DMS53 (cell line): ENCODE results near the gene SLIT3.

ENCODE experiments used
- DNase-seq: peaks from one replicate; lab custom pipeline; 2025; lab: John Stamatoyannopoulos, UW

Gene SLIT3

DNA sequence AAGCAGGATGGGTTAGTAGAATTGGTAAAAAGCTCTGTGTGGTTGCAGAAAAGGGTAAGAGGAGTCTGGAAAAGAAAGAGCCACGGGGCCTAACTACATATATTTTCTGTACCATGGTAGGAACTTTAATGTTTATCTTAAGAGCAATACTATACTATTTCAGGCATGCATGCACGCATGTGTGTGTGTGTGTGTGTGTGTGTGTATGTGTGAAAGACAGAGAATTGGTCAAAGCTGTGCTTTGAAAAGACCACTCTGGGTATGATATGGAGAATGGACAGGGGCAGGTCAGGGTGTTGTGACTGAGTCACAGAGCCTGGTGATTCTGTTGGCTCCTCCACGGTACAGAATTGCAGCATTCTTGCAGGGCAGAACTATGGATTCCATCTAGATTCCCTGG lies 339.3 kb downstream of the SLIT3 start:
- no peak for DNase-seq

DNA sequence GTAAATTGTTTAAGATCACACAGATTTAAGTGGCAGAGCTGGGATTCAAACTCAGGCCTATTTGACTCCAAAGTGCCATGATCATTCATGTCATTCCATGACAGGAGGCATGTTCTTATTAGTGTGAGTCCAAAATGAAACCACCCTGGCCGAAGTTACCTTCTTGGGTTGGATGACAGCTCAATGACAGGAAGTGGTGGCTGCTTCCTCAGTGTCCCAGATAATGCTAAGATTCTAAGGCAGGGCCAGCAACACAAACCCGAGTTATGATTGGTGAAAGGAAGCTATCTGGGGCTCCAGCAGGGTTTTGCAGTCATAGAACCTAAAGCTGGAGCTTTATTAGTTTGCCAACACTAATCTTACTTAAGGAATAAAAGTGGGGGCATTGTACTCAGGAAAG lies 340.4 kb downstream of the SLIT3 start:
- no peak for DNase-seq

- DNase-seq = no peak
These were observed 347.6 kb downstream of the SLIT3 start for GRCh38 chr5:168953351-168953750.

GRCh38 chr5:168952196-168952595 lies 348.7 kb downstream of the SLIT3 start:
- no peak for DNase-seq

DNA sequence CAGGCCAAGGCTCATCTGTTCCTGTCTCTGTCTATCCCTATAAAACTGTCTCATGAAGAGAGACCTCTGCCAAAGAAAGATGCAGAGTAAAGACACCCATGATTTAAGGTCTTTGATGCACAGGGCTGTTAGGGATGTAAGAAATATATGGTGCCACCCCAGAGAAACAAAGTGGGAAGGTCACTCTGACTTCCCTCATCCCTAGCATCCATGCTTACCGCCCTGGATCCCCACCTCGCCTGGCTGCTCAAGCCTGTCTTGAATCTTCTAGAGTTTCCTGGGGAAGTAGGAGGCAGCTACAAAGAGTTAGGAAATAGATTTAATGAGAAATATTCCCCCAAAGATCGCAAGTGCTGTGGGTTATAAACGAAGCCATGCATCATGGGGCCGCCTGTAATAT lies 349.2 kb downstream of the SLIT3 start:
- no peak for DNase-seq

DNA sequence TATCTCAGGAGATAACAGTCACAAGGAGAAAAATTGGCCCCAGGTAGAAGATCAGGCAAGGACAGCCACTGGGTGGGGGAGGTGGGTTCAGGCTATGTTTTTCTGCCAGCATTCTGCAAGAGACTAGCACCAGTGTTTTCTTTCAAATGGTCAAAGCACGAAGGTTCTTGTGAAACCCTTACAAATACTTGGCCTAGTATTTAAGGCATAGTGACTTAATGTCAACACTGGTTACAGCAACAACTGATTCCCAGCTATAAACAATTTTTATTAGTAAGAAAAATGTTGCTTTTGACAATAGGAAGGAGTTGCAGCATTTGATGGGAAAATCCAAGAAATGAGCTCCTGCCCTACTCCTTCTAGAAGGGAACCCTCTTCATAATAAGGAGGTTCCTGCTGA lies 349.6 kb downstream of the SLIT3 start:
- DNase-seq = no peak

DNA sequence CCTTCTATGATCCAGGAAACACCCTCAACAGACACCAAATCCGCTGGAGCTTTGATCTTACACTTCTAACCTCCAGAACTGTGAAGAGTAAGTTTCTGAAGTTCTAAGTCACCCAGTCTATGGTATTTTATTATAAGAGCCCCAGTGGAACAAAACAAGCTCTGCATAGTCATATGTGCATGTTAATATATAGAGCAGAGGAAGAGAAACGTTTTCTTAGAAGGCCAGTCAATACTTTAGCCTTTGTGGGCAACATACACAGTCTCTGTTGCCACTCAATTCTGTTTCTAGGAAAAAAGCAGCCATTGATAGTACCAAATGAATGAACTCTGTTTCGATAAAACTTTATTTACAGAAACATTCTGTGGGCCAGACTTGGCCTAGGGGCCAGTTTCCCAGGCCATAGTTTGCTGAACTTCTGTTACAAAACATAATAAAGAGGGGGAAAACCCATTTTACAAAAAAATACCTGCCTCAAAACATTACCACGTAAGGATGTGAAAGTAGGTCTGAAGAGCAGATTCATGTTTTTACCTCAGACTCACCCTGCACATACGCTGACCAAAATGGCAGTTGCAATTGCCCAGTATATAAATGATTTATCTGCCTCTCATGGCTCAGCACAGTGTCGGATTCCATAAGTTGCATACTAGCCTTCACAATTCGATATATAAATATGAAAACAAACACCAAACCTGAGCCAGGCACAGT lies 350.5 kb downstream of the SLIT3 start:
- no peak for DNase-seq

DNA sequence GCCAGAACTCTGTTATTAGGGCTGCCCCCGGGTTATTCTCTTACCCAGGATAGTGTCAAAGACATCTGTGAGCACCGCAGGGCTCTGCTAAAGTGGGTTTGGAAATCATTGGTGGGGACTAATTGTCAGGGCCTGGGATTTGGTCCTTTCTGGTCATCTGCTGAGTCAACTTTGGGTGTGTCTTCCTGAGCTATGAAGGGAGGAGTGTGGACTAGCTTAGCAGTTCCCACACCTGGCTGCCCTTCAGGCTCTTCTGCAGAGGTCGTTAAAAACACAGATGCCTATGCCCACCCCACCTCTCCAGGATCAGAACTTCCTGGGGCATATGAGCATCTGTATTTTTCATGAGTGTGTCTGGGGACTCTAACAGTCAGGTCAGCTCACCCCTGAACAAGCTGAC lies 352.2 kb downstream of the SLIT3 start:
- DNase-seq = no peak

DNA sequence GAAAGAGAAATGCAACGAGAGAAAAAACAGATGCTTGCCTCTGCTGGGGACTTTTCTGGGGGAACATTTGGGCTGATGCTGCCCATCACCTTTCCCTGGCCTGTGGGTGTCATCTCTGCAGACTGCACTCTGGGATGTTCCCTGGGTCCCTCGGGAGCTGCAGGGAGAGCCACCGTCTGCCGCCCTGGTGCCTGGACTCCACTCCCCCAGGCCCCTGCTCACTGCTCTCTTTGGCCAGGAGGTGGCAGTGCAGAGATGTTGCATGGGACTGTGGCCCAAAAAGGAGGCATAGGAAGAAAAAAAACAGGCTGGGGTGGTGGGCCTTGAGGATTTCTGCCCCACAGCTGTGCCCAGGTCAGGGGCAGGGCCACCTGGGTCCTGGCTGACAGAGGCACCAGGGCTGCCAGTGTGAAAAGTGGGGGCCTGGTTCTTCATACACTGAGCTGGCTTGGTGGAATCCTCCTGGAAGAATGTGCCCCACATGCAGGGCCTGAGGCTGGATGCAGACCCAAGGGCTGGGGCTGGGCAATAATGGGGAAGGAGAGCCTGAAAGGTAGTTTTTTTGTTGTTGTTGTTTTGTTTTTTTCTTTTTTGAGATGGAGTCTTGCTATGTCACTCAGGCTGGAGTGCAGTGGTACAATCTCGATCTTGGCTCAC lies 353.6 kb downstream of the SLIT3 start:
- DNase-seq = peak; percentile 44

DNA sequence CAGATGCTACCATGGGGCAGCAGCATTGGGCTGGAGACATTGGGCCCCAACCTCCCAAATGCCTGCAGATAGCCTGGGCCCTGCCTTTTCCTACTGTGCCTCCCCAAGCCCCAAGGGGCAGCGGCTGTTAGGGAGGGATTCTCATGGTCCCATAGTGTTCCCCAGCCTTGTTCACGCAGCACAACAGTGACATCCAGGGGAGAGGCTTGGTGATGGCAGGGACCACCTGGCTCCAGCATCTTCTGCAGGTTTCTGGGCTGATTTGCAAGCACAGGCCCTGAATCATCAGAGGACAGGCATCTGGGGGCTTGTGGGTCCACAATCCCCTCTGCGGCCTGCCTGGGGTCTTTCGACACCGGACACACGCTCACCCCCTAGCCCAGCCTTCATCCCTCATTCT lies 354.6 kb downstream of the SLIT3 start:
- DNase-seq = no peak

DNA sequence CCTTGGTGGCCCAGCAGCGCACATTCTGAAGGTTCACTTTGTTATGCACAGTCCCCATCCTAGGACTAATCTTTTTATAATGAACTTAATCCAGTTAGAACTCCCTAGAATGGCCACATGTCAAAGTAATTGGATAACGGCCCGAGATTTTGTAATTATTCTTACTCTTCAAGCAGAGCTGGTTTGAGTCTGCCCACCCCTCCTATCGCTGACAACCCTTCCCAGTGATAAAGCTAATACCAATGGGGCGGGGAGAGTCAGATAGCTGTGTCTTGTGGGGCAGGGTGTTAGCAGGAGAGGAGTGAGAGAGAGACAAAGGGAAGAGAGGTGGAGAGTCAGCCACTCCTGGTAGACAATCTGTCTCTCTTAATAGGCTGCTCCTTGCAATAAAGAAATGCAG lies 356.9 kb downstream of the SLIT3 start:
- no peak for DNase-seq

GRCh38 chr5:168943091-168943884 lies 357.7 kb downstream of the SLIT3 start:
- DNase-seq = no peak

GRCh38 chr5:168941901-168942300 lies 359.0 kb downstream of the SLIT3 start:
- DNase-seq = no peak

- no peak for DNase-seq
These were observed 360.2 kb downstream of the SLIT3 start for GRCh38 chr5:168940712-168941111.

- DNase-seq = no peak
These were observed 360.9 kb downstream of the SLIT3 start for GRCh38 chr5:168939887-168940544.

DNA sequence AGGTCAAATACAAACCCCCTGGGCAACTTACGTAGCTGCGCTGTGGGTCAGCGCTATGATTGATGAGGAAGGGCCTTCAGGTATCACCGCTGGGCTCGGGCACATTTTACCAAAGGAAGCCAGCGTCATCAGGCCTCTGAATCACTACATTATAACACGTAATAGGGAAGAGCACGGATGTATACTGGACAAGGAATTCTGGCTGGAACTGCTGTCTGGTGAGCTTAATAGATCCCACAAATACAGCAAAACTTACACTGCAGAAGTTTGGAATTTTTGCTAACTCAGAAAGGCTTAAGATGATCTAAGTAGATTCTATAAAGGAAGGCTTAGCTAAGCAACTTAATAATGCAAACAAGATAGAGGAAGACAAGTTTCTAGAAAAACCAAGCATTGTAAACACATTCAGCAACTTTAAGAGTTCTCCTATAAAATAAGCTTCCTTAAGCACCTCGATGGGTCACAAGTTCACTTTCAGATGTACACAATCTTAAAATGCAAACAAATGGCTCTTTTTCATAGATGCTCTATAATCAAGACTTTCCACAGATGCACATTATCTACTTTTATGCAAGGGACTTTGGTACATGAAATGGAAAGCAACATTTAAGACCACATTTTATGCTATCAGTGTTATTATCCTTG lies 361.7 kb downstream of the SLIT3 start:
- no peak for DNase-seq

DNA sequence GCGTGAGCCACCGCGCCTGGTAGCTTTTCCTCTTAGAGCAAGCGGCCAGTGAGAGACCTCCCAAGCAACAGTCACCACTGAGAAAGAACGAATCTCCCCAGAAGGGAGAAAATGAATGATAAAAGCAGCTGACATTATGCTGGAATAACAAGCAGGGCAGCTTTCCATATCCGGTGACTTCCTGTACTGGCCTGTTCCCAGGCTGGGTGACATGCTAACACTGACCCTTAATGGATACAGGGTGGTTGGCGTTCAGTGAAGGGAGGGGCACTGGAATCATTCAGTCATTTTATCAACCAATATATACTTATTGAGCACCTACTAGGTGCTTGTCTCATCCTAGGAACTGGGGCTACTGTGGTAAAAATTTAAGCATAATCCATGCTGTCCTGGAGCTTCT lies 364.4 kb downstream of the SLIT3 start:
- no peak for DNase-seq

DNA sequence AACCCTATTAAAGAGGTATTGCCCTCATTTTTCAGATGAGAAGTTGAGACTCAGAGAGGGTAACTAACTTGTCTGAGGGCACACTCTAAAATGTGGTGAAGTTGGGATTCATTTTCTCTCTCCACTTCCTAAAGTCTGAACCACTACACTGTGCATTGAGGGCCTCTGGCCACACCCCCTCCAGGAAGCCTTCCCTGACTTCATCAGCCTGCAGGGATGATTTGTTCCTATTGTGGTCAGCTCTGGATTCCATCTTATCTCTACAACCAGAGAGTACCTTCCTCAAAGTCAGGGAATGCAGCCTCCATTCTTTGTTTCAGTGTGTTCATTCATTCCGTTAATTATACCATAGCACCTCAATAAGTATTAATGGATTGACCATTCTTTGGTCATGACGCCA lies 365.8 kb downstream of the SLIT3 start:
- DNase-seq = no peak

- DNase-seq = no peak
These were observed 366.8 kb downstream of the SLIT3 start for GRCh38 chr5:168934169-168934568.

DNA sequence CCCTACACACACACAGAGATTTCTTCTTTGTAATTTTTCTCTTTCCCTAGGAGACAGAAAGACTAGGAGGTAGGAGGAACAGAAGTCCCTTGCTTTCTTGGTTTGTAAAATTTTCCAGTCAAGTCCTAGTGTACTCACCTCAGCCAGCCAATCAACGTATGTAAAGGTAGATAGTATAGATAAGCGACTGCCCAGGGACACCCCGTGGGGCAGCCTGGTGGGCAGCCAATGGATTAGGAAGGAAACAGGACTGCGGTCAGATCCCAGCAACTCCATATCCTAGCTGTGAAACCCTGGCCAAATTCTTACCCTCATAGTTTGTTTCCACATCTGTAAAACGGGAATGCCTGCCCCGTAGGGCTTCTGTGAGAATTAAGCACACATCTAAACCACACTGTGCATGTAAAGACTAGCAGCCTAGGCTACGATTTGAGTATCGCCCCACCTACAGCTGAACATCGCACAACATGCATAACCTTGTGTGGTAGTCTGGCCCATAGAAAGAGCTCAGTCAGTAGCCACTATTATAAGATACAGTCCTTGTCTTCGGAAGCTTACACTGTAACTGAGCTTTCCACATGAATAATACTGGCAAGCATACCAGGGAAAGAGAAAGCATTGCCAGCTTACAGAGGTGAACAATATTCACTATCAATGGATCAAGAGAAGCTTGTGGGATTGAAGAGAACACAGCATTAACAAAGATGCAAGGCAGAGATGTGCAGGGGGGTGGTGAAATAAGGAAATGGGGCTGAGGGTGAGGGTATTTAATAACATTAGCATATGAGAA lies 368.3 kb downstream of the SLIT3 start:
- DNase-seq = no peak

GRCh38 chr5:168931638-168932345 lies 369.1 kb downstream of the SLIT3 start:
- DNase-seq = no peak
